GM18867 (cell line): ENCODE results near the gene STARD10.

ENCODE experiments used
- ATAC-seq: cut with Tn5 transposase; IDR thresholded peaks from one replicate; pipeline ENCODE4 v1.9.1; 2021; ENCODE audit warnings: mild to moderate bottlenecking, moderate library complexity; ENCODE audit not compliant: unreplicated experiment

STARD10 gene

GRCh38 chr11:72732329-72732728, 61.5 kb downstream of the STARD10 start:
- ATAC-seq, result no peak

GRCh38 chr11:72730737-72731136, 63.1 kb downstream of the STARD10 start:
- ATAC-seq, result no peak

DNA sequence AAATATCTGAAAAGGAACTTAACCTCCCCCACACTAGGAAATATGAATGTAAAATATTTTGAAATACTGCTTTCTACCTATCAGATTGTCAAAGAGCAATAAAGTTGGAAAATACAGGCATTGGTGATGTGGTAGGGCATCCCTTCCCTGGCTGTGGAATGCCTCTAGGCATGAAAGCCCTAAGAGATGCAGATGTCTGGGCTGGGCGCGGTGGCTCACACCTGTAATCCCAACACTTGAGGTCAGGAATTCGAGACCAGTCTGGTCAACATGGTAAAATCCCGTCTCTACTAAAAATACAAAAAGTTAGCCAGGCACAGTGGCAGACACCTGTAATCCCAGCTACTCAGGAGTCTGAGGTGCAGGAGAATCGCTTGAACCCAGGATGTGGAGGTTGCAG, 63.6 kb downstream of the STARD10 start:
- no peak for ATAC-seq

- no peak for ATAC-seq
Measured at GRCh38 chr11:72727521-72727920, 66.3 kb downstream of the STARD10 start.

DNA sequence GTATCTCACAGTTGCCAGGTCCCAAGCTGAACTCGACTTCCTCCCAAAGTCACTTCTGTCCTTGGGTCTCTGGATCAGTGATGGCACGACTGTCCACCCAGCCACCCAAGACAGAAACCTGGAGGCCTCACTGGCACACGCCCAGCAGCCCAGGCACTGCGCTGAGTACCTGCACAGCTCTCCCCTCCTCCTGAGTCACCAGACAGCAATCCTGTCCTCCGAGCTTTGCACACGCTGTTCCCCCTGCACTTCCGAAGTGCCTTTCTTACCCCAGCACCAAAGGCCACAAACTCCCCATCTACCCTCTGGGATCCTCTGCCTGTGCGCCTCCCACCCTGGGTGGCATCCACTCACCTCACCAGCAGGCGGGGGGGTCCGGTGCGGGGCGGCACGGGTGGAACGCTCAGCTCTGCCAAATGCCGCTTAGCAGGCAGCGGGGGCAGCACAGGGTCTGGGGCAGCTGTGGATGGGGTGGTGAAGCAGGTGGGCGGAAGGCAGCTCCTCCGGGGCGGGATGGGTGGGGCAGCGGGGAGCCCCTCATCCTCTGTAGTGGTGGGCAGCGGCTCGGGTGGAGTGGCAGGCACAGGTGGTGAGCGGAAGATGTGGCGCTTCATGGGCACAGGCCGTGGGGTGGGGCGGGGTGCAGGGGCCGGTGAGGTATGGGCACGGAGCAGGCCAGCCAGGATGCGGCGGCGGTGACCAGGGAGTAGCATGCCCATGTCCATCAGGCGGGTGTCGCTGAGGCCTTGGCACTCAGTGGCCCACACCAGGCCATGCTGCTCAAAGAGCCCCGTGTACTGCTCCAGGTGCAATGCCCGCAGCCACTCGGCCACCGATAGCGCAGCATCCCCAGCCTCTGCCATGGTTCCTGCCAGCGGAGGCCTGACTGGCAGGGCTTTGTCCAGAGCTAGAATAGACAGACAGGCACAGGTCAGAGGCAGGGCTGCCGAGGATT, 67.3 kb downstream of the STARD10 start:
- no peak for ATAC-seq

GRCh38 chr11:72725724-72726028, 68.2 kb downstream of the STARD10 start:
- no peak for ATAC-seq

DNA sequence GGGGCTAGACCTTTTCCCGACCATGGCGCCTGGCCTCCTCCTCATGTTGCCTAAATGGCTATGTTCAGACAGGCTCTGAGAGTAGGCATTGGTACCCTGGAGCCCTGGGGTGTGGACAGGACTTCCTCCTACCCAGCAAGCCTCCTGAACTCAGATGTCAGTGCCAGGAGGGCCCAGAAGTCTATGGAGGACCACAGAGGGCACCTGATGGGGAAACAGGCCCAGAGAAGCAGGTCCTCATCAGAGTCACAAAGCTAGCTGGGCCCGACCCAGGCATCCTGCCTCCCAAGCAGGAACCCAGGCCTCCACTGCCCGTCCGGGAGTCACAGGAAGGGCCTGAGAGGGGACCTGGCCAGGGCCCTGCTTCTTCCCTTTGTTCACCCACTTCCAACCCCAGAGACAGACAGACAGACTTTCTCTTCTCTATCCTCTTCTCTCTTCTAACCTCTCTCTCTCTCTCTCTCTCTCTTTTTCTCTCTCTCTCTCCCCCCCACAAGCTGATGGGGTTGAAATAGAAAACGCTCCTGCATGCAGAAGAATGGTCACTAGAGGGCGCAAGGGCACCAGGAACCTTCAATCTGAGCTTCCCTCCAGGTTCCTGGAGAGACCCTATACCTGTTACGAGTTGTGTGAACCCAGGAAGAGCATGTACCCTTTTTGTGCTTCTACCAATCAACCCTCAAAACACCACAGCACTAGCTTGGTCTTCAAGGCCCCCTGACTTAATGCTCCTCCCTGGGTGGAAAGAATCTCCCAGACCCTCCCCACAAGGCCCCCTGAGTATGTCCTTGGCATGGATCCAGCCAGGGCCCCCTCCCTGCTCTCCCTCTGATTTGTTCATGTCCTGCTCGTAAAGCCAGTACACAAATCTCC, 68.8 kb downstream of the STARD10 start:
- no peak for ATAC-seq

DNA sequence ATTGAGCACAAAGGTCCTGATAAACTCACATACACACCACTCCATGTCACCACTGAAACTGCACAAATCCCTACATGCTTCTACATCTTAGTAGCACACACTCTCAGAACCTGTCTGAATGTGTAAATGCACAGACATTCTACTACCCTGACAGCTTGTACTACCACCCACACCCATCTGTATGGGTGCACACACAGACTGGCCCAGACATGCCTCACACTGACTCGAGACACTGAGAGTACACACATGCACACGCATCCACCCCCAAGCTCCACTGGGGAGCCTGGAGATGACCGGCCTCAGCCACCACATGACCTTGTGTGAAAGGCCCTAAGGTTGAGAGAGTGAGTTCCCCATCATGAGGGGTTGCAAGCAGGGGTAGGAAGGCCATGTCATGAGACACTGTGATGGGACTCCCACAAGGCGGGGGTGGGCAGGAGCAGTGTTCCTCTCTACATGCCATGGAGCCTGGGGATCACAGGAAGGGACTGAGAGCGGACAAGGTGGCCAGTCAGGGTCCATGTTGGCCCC, 69.8 kb downstream of the STARD10 start:
- ATAC-seq, result no peak

- no peak for ATAC-seq
Measured at GRCh38 chr11:72723508-72723907, 70.3 kb downstream of the STARD10 start.

DNA sequence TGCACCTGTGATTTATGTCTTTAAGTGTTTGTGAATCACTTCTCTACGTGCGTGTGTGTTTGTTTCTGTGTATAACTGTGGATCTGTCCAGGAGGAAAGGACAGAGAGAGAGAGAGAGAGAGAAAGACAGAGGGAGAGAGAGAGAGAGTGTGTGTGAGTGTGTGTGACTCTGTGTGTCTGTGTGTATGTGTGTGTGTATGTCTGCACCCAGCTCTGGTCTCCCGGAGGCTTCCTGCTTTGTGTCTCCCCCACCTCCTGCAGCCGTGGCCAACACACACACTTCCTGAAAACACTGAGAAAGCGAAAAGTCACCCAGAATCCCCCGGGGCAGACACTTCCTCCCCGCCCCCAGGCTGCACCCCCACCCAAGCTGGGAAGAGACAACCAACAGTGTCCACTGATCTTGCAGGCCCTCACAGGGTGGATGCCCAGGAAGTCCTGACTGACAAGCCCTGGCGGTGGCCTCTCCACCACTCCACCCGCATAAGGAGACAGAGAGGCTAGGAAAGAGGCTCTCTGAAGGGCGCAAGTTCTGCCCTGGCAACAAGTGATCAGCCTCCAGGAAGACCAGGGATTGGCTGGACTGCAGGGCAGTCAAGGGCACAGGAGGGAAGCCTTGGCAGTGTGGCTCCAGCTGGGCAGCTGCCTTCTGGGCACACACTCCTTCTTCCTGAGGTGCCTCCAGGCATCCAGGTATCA, 71.6 kb downstream of the STARD10 start:
- peak; percentile 78 for ATAC-seq

GRCh38 chr11:72721689-72722049, 72.2 kb downstream of the STARD10 start:
- ATAC-seq, result no peak

- ATAC-seq, result no peak
Measured at GRCh38 chr11:72721276-72721675, 72.6 kb downstream of the STARD10 start.

- ATAC-seq, result no peak
Measured at GRCh38 chr11:72720784-72721183, 73.1 kb downstream of the STARD10 start.

GRCh38 chr11:72720047-72720446, 73.8 kb downstream of the STARD10 start:
- no peak for ATAC-seq

- ATAC-seq, result no peak
Measured at GRCh38 chr11:72719551-72719950, 74.3 kb downstream of the STARD10 start.

- no peak for ATAC-seq
Measured at GRCh38 chr11:72719144-72719543, 74.7 kb downstream of the STARD10 start.

DNA sequence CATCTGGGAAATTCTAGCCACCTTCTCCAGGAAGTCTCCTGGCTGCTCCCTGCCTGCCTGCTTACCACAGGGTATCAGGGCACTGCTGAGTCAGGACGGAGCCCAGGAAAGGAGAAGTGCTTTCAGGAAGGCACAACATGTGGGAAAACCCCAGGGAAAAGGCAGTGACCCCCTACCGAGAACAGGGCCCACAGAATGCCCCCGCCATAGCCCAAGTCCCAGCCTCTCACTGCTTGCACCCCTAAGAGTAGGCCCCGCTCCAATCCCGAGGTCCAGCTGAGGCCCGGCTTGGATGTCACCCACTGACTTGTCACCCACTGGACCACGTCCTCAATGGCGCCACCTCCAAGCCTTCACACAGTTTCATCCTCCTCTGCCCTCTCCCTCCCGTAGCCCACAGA, 75.7 kb downstream of the STARD10 start:
- ATAC-seq, result no peak

- no peak for ATAC-seq
Measured at GRCh38 chr11:72716788-72717435, 76.9 kb downstream of the STARD10 start.

GRCh38 chr11:72716290-72716689, 77.6 kb downstream of the STARD10 start:
- no peak for ATAC-seq

GRCh38 chr11:72712841-72713240, 81.0 kb downstream of the STARD10 start:
- ATAC-seq, result no peak
